Endothelial cell (in vitro differentiated cells): ENCODE data around the gene B3GNT9. TPM values are rescaled to one million over a fixed set of nuclear protein-coding genes. Genes with fewer than 3 reads are reported as not detected.
A peak's percentile ranks its signal among the peaks of the same experiment; 100 is the strongest.

Experiments used
- DNase-seq: peaks from one replicate; pipeline ENCODE4 v3.0.0; 2021; ENCODE audit warnings: low spot score
- H3K27ac Mint-ChIP-seq: one replicate; pipeline ENCODE4 v1.8.0; 2021; ENCODE audit warnings: mixed read lengths, inconsistent platforms; ENCODE audit not compliant: unreplicated experiment
- H3K27me3 Mint-ChIP-seq: one replicate; pipeline ENCODE4 v1.8.0; 2021; ENCODE audit warnings: mild to moderate bottlenecking, moderate library complexity, mixed read lengths, inconsistent platforms; ENCODE audit not compliant: unreplicated experiment
- H3K36me3 Mint-ChIP-seq: one replicate; pipeline ENCODE4 v1.8.0; 2021; ENCODE audit warnings: mild to moderate bottlenecking, low read depth, mixed read lengths, inconsistent platforms; ENCODE audit not compliant: unreplicated experiment
- H3K4me1 Mint-ChIP-seq: one replicate; pipeline ENCODE4 v1.8.0; 2021; ENCODE audit warnings: mild to moderate bottlenecking, mixed read lengths, inconsistent platforms; ENCODE audit not compliant: unreplicated experiment
- H3K4me3 Mint-ChIP-seq: one replicate; pipeline ENCODE4 v1.8.0; 2021; ENCODE audit warnings: mild to moderate bottlenecking, mixed read lengths, inconsistent platforms; ENCODE audit not compliant: unreplicated experiment
- H3K9me3 Mint-ChIP-seq: one replicate; pipeline ENCODE4 v1.8.0; 2021; ENCODE audit warnings: mixed read lengths, inconsistent platforms; ENCODE audit not compliant: unreplicated experiment
- total RNA-seq: library from RNA; stranded (reverse); fragmentation: NEBNext Ultra II Directional; extraction: Animal tissue kit (Norgen Biotek cat#: 25700); gene quantifications from one replicate; pipeline ENCODE4 v1.2.1, GENCODE V29; 2021; ENCODE audit not compliant: unreplicated experiment
- TF ChIP-seq, protein P1 (sequence below): fragments of 200-600 bp; sonication (generic); IDR thresholded peaks from one replicate; pipeline ENCODE4 v1.5.0; 2021; ENCODE audit warnings: antibody characterized with exemption; ENCODE audit not compliant: unreplicated experiment

The B3GNT9 gene
- total RNA-seq, 1 donor from 2014 or later, result 1.5 TPM

DNA sequence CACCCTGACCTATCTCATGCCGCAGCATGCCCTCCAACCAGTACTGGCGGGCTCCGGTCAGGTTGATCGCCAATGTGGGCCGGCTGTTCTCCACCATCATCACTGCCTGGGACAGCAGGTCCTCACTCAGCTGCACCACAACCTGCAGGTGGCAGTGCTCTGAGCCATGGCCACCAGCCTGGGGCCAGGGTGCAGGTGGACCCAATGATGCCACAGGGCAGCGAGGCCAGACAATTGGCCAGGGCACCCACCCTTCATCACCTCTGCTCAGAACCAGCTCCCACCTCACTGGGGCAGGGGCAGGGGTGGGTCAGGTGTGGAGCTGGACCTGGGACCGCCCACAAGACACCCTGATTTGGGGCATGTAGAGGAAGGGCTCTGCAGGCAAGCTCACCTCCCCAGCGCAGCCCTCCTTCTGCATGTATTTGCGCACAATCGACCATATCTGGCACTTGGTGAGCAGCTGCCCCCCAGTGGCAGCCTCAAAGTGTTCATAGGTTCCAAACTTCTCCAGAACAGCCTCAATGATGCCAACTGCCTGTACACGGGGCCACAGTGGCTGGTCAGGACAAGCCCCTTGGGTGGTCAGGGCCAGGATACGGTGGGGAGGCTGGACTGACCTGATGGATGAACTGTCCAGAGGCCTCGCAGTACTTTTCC, 28.8 kb upstream of the B3GNT9 start:
- no peak for DNase-seq
- H3K27me3 Mint-ChIP-seq, result peaks cover 20% of the 10 kb centered on the region
- no peak overlapping the region for H3K4me3 Mint-ChIP-seq

DNA sequence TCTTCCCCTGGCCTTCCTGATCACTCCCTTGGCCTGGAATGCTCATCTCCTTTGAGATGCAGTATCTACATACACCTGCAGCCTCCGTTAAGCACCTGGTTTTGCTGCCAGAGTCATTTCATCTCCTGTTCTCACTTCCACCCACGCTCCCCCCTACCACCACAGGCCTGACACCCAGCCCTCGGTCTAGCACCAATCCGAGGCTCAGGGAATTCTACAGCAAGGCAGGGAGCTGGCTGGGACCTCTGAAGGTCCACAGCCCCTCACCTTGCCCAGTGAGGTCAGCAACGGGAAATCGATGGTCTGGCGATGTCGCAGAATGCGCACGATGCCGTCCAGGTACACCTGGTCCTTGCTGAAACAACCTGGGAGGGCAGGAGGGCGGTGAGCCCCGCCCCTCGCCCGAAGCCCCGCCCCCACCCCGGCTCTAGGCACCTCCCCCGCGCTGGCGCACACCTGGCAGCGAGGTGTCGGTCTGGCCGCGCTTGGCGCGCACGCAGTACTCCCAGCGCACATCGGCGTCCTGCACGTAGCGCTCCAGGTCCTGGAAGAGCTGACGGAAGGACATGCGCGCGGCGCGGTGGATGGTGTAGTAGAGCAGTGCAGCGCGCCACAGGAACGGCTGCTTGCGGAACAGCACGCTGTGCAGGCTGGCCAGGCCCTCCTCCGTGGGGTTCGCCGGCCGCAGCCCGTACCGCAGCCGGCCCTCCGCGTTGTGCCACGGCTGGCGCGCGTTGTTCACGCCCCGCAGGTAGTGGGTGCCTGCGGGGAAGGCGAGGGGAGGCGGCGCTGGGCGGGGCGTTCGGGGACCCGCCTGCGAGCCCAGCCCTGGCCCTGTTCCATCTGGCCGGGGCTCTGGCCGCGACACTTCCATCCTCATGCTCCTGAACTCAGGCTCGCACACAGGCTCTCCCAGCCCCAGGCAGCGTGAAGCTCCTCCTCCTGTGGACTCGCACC, 27.2 kb upstream of the B3GNT9 start:
- Mint-ChIP-seq H3K4me3 (peak overlapping the region; percentile 28), H3K36me3 (peaks cover 20% of the 10 kb centered on the region), H3K27ac (peak overlapping the region; percentile 13), H3K27me3 (peaks cover 29% of the 10 kb centered on the region), H3K4me1 (peaks cover 14% of the 10 kb centered on the region), H3K9me3 (no peaks in the 10 kb centered on the region)
- TF ChIP-seq, protein P1, sequence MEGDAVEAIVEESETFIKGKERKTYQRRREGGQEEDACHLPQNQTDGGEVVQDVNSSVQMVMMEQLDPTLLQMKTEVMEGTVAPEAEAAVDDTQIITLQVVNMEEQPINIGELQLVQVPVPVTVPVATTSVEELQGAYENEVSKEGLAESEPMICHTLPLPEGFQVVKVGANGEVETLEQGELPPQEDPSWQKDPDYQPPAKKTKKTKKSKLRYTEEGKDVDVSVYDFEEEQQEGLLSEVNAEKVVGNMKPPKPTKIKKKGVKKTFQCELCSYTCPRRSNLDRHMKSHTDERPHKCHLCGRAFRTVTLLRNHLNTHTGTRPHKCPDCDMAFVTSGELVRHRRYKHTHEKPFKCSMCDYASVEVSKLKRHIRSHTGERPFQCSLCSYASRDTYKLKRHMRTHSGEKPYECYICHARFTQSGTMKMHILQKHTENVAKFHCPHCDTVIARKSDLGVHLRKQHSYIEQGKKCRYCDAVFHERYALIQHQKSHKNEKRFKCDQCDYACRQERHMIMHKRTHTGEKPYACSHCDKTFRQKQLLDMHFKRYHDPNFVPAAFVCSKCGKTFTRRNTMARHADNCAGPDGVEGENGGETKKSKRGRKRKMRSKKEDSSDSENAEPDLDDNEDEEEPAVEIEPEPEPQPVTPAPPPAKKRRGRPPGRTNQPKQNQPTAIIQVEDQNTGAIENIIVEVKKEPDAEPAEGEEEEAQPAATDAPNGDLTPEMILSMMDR, result no peak
- DNase-seq, result no peak

More for the DNA sequence above, 28.8 kb upstream of the B3GNT9 start:
- Mint-ChIP-seq H3K9me3 (no peaks in the 10 kb centered on the region), H3K4me1 (peaks cover 4% of the 10 kb centered on the region), H3K27ac (no peak overlapping the region), H3K36me3 (peaks cover 20% of the 10 kb centered on the region)
- TF ChIP-seq, protein P1, result no peak

DNA sequence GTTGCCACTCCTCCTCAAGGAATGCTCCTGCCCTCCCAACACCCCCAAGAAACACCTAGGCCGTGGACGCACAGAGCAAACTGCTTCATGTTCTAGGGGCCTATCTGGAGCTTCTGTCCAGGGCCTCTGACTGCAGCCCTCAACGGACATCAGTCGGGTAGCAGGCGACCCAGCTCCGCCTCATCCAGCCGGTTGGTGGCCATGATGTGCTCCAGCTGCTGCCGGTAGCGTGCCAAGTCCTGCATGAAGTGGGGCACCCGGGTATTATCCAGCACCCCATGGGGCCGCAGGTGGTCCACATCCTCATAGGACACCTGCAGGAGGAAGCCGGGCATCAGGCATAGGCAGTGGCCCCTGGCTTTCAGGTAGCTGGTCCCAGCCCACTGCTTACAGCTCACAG, 25.9 kb upstream of the B3GNT9 start:
- H3K4me1 Mint-ChIP-seq, result peaks cover 15% of the 10 kb centered on the region
- DNase-seq, result no peak
- H3K36me3 Mint-ChIP-seq, result peaks cover 20% of the 10 kb centered on the region
- H3K4me3 Mint-ChIP-seq, result no peak overlapping the region
- H3K27me3 Mint-ChIP-seq, result peaks cover 35% of the 10 kb centered on the region
- no peak overlapping the region for H3K27ac Mint-ChIP-seq
- TF ChIP-seq, protein P1, result no peak
- no peaks in the 10 kb centered on the region for H3K9me3 Mint-ChIP-seq

DNA sequence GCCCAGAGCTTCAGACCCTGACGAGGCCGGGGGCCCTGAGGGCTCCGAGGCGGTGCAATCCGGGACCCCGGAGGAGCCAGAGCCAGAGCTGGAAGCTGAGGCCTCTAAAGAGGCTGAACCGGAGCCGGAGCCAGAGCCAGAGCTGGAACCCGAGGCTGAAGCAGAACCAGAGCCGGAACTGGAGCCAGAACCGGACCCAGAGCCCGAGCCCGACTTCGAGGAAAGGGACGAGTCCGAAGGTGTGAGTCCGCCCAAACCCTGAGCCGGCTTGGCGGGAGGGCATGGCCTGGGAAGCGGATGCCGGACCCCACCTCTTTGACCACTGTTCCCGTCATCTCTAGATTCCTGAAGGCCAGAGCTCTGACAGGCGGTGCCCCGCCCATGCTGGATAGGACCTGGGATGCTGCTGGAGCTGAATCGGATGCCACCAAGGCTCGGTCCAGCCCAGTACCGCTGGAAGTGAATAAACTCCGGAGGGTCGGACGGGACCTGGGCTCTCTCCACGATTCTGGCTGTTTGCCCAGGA, 24.0 kb upstream of the B3GNT9 start:
- H3K4me3 Mint-ChIP-seq, result no peak overlapping the region
- no peaks in the 10 kb centered on the region for H3K9me3 Mint-ChIP-seq
- TF ChIP-seq, protein P1, result no peak

More for the DNA sequence above, 24.0 kb upstream of the B3GNT9 start:
- H3K27me3 Mint-ChIP-seq, result peaks cover 44% of the 10 kb centered on the region
- peaks cover 24% of the 10 kb centered on the region for H3K36me3 Mint-ChIP-seq
- H3K4me1 Mint-ChIP-seq, result peaks cover 28% of the 10 kb centered on the region
- no peak overlapping the region for H3K27ac Mint-ChIP-seq
- DNase-seq, result no peak
